ENCODE results near the gene COA7. TPM values are rescaled to one million over a fixed set of nuclear protein-coding genes. Genes with fewer than 3 reads are reported as not detected.

COA7 gene
- total and polyA plus RNA-seq, 4 donors: 4.7 to 14.1 (median 8.7) TPM

GRCh38 chr1:52706941-52707926 is 9.1 kb upstream of the COA7 start:
- 78% methylated on average over 18 of the region's 18 CpGs for WGBS
- peak overlapping the region in 1 of 2 donors; percentile 42 for H3K27ac ChIP-seq (ENCODE audit: low read depth in 1 of 2, low read length in 2 of 2)
- no peaks in the 10 kb centered on the region for H3K36me3 ChIP-seq (ENCODE audit: control insufficient read depth in 4 of 4, insufficient read depth in 3 of 4, low read depth in 1 of 4, low read length in 3 of 4)
- no peak for DNase-seq (ENCODE audit: low spot score)
- no peak for TF ChIP-seq TAF1 (conservative IDR thresholded peaks at IDR 0.05)
- TF ChIP-seq RAD21 (IDR thresholded peaks at IDR 0.05): peak; percentile 45 to 57
- peak; percentile 61 for TF ChIP-seq YY1 (IDR thresholded peaks at IDR 0.05)
- TF ChIP-seq CTCF (IDR thresholded peaks at IDR 0.05; ENCODE audit: low read depth, low read length, missing input control): no peak
- TF ChIP-seq ATF3 (IDR thresholded peaks at IDR 0.05): no peak
- peak; percentile 79 to 86 for TF ChIP-seq RXRA (IDR thresholded peaks at IDR 0.05)
- peak; percentile 94 for TF ChIP-seq SP1 (IDR thresholded peaks at IDR 0.05)
- no peak for TF ChIP-seq FOXA1 (IDR thresholded peaks at IDR 0.05)
- peak; percentile 42 for TF ChIP-seq FOXA2 (IDR thresholded peaks at IDR 0.05)
- TF ChIP-seq EGR1 (IDR thresholded peaks at IDR 0.05; ENCODE audit: low read depth in 2 of 2): no peak
- peak; percentile 51 for TF ChIP-seq ZBTB33 (IDR thresholded peaks at IDR 0.05)
- TF ChIP-seq HNF4G (IDR thresholded peaks at IDR 0.05): peak; percentile 38
- TF ChIP-seq HNF4A (conservative IDR thresholded peaks at IDR 0.05): peak; percentile 85
- TF ChIP-seq NR2F2 (IDR thresholded peaks at IDR 0.05): no peak
- TF ChIP-seq GABPA (IDR thresholded peaks at IDR 0.05 in 1 of 2, conservative IDR thresholded peaks at IDR 0.05 in 1 of 2): no peak
- no peak for TF ChIP-seq JUND (IDR thresholded peaks at IDR 0.05)
- TF ChIP-seq MAX (IDR thresholded peaks at IDR 0.05): peak; percentile 61
- peak; percentile 87 for TF ChIP-seq REST (IDR thresholded peaks at IDR 0.05)
- H3K27me3 ChIP-seq (ENCODE audit: control insufficient read depth in 4 of 4, insufficient read depth in 4 of 4, low read length in 3 of 4): no peaks in the 10 kb centered on the region
- no peak overlapping the region for H3K9ac ChIP-seq (ENCODE audit: low read depth in 1 of 2, low read length in 2 of 2)
- peaks cover 0 to 8% (median 5%) of the 10 kb centered on the region in 4 donors for H3K4me1 ChIP-seq (ENCODE audit: control insufficient read depth in 4 of 4, insufficient read depth in 4 of 4, low read length in 3 of 4)
- no peak overlapping the region for H3K4me3 ChIP-seq (ENCODE audit: low read depth in 1 of 3, low read length in 3 of 3)
- H3K9me3 ChIP-seq (ENCODE audit: control insufficient read depth in 4 of 4, low read length in 3 of 4): no peaks in the 10 kb centered on the region
